DOHH2 (cell line): ENCODE measurements around the gene DPP8.

Experiments
- CTCF ChIP-seq: fragments of 200-600 bp; sonication (generic); IDR thresholded peaks from one replicate; pipeline ENCODE4 v1.5.1; 2014; ENCODE audit warnings: antibody characterized with exemption, mild to moderate bottlenecking, low read depth, low read length; ENCODE audit not compliant: poor library complexity, severe bottlenecking
- EZH2phosphoT487 ChIP-seq: fragments of 200-600 bp; sonication (generic); IDR thresholded peaks from 2 replicates; pipeline ENCODE4 v1.6.1; 2017; ENCODE audit warnings: borderline replicate concordance, mild to moderate bottlenecking, antibody characterized with exemption, low read length, moderate library complexity, mixed read lengths

GRCh38 chr15:65512807-65513416 is 4.6 kb downstream of the DPP8 start:
- TF ChIP-seq CTCF (no peak), EZH2phosphoT487 (no peak)
